HL-60 (cell line): ENCODE measurements around the gene RBM15.

Source experiments
- DNase-seq, 2 experiments: peaks; one replicate each; pipeline ENCODE4 v3.0.0-alpha.2; 2010 to 2020; ENCODE audit warnings: low read depth in 1 of 2, low spot score in 1 of 2
- H3K27ac ChIP-seq: fragments of 250-450 bp; sonication (Bioruptor Pico); replicated peaks from 2 replicates; pipeline ENCODE4 v1.5.1; 2020; ENCODE audit warnings: mild to moderate bottlenecking, moderate library complexity
- H3K27me3 ChIP-seq: fragments of 250-450 bp; sonication (Bioruptor Pico); 2 replicates; pipeline ENCODE4 v1.5.1; 2021; ENCODE audit warnings: mild to moderate bottlenecking, moderate library complexity; ENCODE audit not compliant: insufficient read depth, poor library complexity, severe bottlenecking
- H3K4me3 ChIP-seq: replicated peaks from 2 replicates; pipeline ENCODE4 v1.5.1; 2011; ENCODE audit warnings: mild to moderate bottlenecking, control low read depth, low read length; ENCODE audit not compliant: insufficient read depth
- CTCF ChIP-seq: IDR thresholded peaks from one replicate; pipeline ENCODE4 v1.5.1; 2011; ENCODE audit warnings: low read length, control low read depth, inconsistent platforms; ENCODE audit not compliant: insufficient read depth
- GABPA ChIP-seq: IDR thresholded peaks from 2 replicates; pipeline ENCODE4 v1.6.1; 2012; ENCODE audit warnings: low read depth
- POLR2AphosphoS5 ChIP-seq: IDR thresholded peaks from 2 replicates; pipeline ENCODE4 v1.6.1; 2012; ENCODE audit warnings: low read depth
- REST ChIP-seq: IDR thresholded peaks from 2 replicates; pipeline ENCODE4 v1.6.1; 2012; ENCODE audit warnings: low read depth; ENCODE audit not compliant: insufficient replicate concordance
- SPI1 ChIP-seq: IDR thresholded peaks from 2 replicates; pipeline ENCODE4 v1.6.1; 2012; ENCODE audit warnings: low read depth, mild to moderate bottlenecking, borderline replicate concordance

Gene RBM15

GRCh38 chr1:110355321-110355720 lies 16.1 kb downstream of the RBM15 start:
- H3K27ac ChIP-seq, result no peak overlapping the region
- no peak for DNase-seq
- H3K4me3 ChIP-seq, result no peak overlapping the region
- TF ChIP-seq SPI1 (no peak), GABPA (no peak), REST (no peak), CTCF (no peak), POLR2AphosphoS5 (no peak)
- H3K27me3 ChIP-seq, result no peaks in the 10 kb centered on the region

GRCh38 chr1:110356379-110356778 lies 17.2 kb downstream of the RBM15 start:
- no peak for DNase-seq
- TF ChIP-seq POLR2AphosphoS5, result no peak
- TF ChIP-seq SPI1, result no peak
- no peak for TF ChIP-seq CTCF
- TF ChIP-seq GABPA, result no peak
- no peak for TF ChIP-seq REST
- Histone ChIP-seq H3K4me3 (no peak overlapping the region), H3K27me3 (no peaks in the 10 kb centered on the region), H3K27ac (no peak overlapping the region)

GRCh38 chr1:110360431-110360830 lies 21.3 kb downstream of the RBM15 start:
- no peak overlapping the region for H3K4me3 ChIP-seq
- no peak for TF ChIP-seq GABPA
- TF ChIP-seq CTCF, result no peak
- no peak for TF ChIP-seq SPI1
- no peak for TF ChIP-seq REST
- TF ChIP-seq POLR2AphosphoS5, result no peak
- no peak overlapping the region for H3K27ac ChIP-seq
- DNase-seq, result no peak
- no peaks in the 10 kb centered on the region for H3K27me3 ChIP-seq
